ENCODE data around the gene IQSEC1.

DNA sequence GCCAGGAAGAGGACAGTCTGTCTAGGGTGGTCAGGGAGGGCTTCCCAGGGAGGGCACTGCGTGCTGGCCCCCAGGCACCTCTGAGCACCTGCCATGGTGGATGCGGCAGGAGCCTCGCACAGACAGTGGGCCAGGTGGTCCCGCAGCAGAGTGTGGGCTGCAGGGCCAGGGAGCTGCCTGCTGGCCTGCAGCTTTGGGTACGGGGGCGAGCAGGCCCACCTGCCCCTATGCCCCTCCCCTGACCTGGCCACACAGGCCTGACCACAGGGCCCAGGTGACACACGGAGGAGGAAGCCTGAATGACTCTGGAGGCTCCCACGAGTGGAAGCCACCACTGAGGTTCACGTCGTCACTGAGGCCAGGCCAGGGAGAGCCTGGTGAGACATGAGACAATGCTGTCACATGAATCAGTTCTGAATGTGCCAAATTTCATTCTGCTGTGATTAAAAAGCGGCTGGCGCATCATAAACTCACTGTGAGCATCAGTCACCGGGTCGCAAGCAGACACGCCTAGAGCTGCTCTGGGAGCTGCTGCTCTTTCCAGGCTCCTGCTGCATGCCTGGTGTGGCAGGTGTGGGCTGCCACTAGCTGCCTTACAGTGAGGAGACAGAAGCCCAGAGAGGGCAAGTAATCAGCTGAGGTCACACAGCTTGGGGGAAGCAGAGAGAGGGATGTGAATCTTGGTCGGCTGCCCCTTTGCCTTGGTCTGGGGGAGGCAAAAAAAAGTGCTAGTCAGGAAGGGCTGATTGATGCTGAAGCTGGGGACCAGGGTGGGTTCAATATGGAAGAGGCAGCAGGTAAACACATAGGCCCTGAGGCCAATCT, 39.5 kb upstream of the IQSEC1 start:
- TF ChIP-seq, protein P1, sequence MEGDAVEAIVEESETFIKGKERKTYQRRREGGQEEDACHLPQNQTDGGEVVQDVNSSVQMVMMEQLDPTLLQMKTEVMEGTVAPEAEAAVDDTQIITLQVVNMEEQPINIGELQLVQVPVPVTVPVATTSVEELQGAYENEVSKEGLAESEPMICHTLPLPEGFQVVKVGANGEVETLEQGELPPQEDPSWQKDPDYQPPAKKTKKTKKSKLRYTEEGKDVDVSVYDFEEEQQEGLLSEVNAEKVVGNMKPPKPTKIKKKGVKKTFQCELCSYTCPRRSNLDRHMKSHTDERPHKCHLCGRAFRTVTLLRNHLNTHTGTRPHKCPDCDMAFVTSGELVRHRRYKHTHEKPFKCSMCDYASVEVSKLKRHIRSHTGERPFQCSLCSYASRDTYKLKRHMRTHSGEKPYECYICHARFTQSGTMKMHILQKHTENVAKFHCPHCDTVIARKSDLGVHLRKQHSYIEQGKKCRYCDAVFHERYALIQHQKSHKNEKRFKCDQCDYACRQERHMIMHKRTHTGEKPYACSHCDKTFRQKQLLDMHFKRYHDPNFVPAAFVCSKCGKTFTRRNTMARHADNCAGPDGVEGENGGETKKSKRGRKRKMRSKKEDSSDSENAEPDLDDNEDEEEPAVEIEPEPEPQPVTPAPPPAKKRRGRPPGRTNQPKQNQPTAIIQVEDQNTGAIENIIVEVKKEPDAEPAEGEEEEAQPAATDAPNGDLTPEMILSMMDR (IDR thresholded peaks at IDR 0.05; ENCODE audit: insufficient read depth, low read depth, low read length), result no peak
- no peak for TF ChIP-seq EZH2 (IDR thresholded peaks at IDR 0.05; ENCODE audit: insufficient read depth, low read length)
